Testis (tissue), 5 donors: ENCODE data around the gene HSD17B7. TPM values are rescaled to one million over a fixed set of nuclear protein-coding genes. Genes with fewer than 3 reads are reported as not detected.
A peak's percentile ranks its signal among the peaks of the same experiment; 100 is the strongest.
"Not testable (repeated sequence)": the region's sequence is repeated elsewhere in the genome, so short reads cannot be mapped to it uniquely, and the experiment has no call there.

Experiments used
- DNase-seq: peaks from one replicate; pipeline ENCODE4 v3.0.0-alpha.2; 2019
- H3K27ac ChIP-seq, 2 donors: fragments of 200-600 bp; sonication (generic); one replicate each; pipeline ENCODE4 v1.5.1; 2019
- H3K27me3 ChIP-seq: fragments of 200-600 bp; sonication (generic); one replicate; pipeline ENCODE4 v1.5.1; 2019
- H3K36me3 ChIP-seq: fragments of 200-600 bp; sonication (generic); one replicate; pipeline ENCODE4 v1.5.1; 2017; ENCODE audit warnings: low read depth; ENCODE audit errors: missing control alignments
- H3K4me1 ChIP-seq: fragments of 200-600 bp; sonication (generic); one replicate; pipeline ENCODE4 v1.5.1; 2019
- H3K4me3 ChIP-seq, 2 donors: fragments of 200-600 bp; sonication (generic); one replicate each; pipeline ENCODE4 v1.5.1; 2017 to 2019
- H3K9me3 ChIP-seq: fragments of 200-600 bp; sonication (generic); one replicate; pipeline ENCODE4 v1.5.1; 2017
- CTCF ChIP-seq, 3 experiments: fragments of 450-650 bp in 2 of 3; fragments of 200-600 bp in 1 of 3; sonication (generic) in 1 of 3; IDR thresholded peaks; one replicate each; pipeline ENCODE4 v1.5.1; 2016 to 2019; ENCODE audit warnings: antibody characterized with exemption in 3 of 3, mild to moderate bottlenecking in 2 of 3, moderate library complexity in 1 of 3
- POLR2A ChIP-seq: fragments of 450-650 bp; IDR thresholded peaks from one replicate; pipeline ENCODE4 v1.6.1; 2017; ENCODE audit warnings: antibody characterized with exemption, mild to moderate bottlenecking, moderate library complexity
- WGBS, 2 donors: methylation state at CpG; one replicate each; pipeline ENCODE4 v1.1.5; 2018; 5-methylcytosine and 5-hydroxymethylcytosine counted together
- intact Hi-C: fragments of 100-400 bp; cut with DNase I; formaldehyde crosslinking; loops from one replicate; pipeline ENCODE4 v1.15.1; 2023; ENCODE audit warnings: low total_unique reads
- long read RNA-seq, 2 donors: transcript quantifications; one replicate each; lab custom pipeline, GENCODE V29; 2026
- polyA plus RNA-seq: library from polyadenylated mRNA; stranded (reverse); fragments of 350-450 nt; fragmentation: Illumina TruSeq; extraction: RNeasy Lipid Tissue Mini Kit (QIAGEN cat#74804); gene quantifications from one replicate; pipeline ENCODE4 v1.2.3, GENCODE V29; 2014; ENCODE audit warnings: low read depth, low replicate concordance; ENCODE audit not compliant: insufficient read depth
- total RNA-seq, 2 donors: library from RNA; depleted of rRNA; stranded (reverse); fragments of >200 nt; gene quantifications; one replicate each; pipeline ENCODE4 v1.2.3, GENCODE V29; 2016

HSD17B7 gene
- total RNA-seq: 10 to 100 TPM in 1 of 2 donors, 1 to 10 TPM in 1; 9.8 to 10.7 TPM
- polyA plus RNA-seq: 7.9 TPM
- long read RNA-seq, donor 1, transcript HSD17B7-201 (9 exons, 1,190 nt): major isoform, 14 of 42 reads
- long read RNA-seq, donor 1, partial matches to known transcripts: 28 of 42 reads
- long read RNA-seq, donor 1, other reads (novel, unspliced or antisense): 0 of 42 reads
- long read RNA-seq, donor 2, transcript HSD17B7-201 (9 exons, 1,190 nt): major isoform, 13 of 22 reads
- long read RNA-seq, donor 2, partial matches to known transcripts: 8 of 22 reads
- long read RNA-seq, donor 2, other reads (novel, unspliced or antisense): 0 of 22 reads

- WGBS, 2 donors: 1 to 8% methylated on average over 3 to 24 of the region's 49 CpGs
- H3K9me3 ChIP-seq, H3K27me3 ChIP-seq, H3K4me1 ChIP-seq, intact Hi-C loops, H3K36me3 ChIP-seq: not testable (repeated sequence)
- H3K27ac ChIP-seq: peak within 1 kb of the TSS; percentile 95 to 96
- H3K4me3 ChIP-seq: peak within 1 kb of the TSS; percentile 53 to 61
- DNase-seq: peak; percentile 90
These were observed at the start of gene HSD17B7 for GRCh38 chr1:162790303-162790984. Gene HSD17B7 (plus strand): TSS chr1:162790702. CDS start chr1:162790801, 99 bp downstream.

- H3K27ac ChIP-seq: no peak overlapping the region
- intact Hi-C loops: no loop called here
- H3K4me1 ChIP-seq: no peaks in the 10 kb centered on the region
- no peak overlapping the region for H3K4me3 ChIP-seq
- no peaks in the 10 kb centered on the region for H3K27me3 ChIP-seq
- TF ChIP-seq CTCF (IDR thresholded peaks at IDR 0.05) (no peak), POLR2A (no peak)
- WGBS, 2 donors: 77% methylated on average over 4 of the region's 4 CpGs
- no peak for DNase-seq
- no peaks in the 10 kb centered on the region for H3K36me3 ChIP-seq
- H3K9me3 ChIP-seq: no peaks in the 10 kb centered on the region
These were observed 49.7 kb upstream of the HSD17B7 start for GRCh38 chr1:162740755-162741154.

- Histone ChIP-seq H3K4me1 (no peaks in the 10 kb centered on the region), H3K9me3 (no peaks in the 10 kb centered on the region), H3K27ac (no peak overlapping the region), H3K36me3 (no peaks in the 10 kb centered on the region), H3K27me3 (no peaks in the 10 kb centered on the region), H3K4me3 (no peak overlapping the region)
- intact Hi-C loops: no loop called here
- 91% methylated on average over 2 of the region's 2 CpGs for WGBS, 2 donors
- TF ChIP-seq POLR2A (no peak), CTCF (IDR thresholded peaks at IDR 0.05) (no peak)
- no peak for DNase-seq
These were observed 48.9 kb upstream of the HSD17B7 start for GRCh38 chr1:162741574-162741973.

GRCh38 chr1:162746264-162746942, 44.1 kb upstream of the HSD17B7 start:
- H3K27ac ChIP-seq, DNase-seq, intact Hi-C loops, H3K27me3 ChIP-seq, H3K4me1 ChIP-seq, H3K36me3 ChIP-seq, H3K9me3 ChIP-seq, H3K4me3 ChIP-seq: not testable (repeated sequence)
- 94 to 96% methylated on average over 7 to 14 of the region's 14 CpGs for WGBS, 2 donors

- no peak for DNase-seq
- Histone ChIP-seq H3K4me3 (no peak overlapping the region), H3K27ac (no peak overlapping the region), H3K9me3 (no peaks in the 10 kb centered on the region), H3K27me3 (no peaks in the 10 kb centered on the region), H3K4me1 (no peaks in the 10 kb centered on the region), H3K36me3 (no peaks in the 10 kb centered on the region)
- intact Hi-C loops: no loop called here
- WGBS, 2 donors: 90 to 100% methylated on average over 1 of the region's 1 CpG
- TF ChIP-seq CTCF (IDR thresholded peaks at IDR 0.05) (no peak), POLR2A (no peak)
These were observed 37.4 kb upstream of the HSD17B7 start for GRCh38 chr1:162753001-162753658.
